PFSK-1 (cell line): ENCODE measurements around the gene FOXC1.

Source experiments
- FOXP2 ChIP-seq: optimal IDR thresholded peaks from 2 replicates; pipeline ENCODE3; 2011; ENCODE audit warnings: borderline replicate concordance, control low read depth, inconsistent platforms; ENCODE audit not compliant: insufficient read depth; ENCODE audit errors: extremely low read length, extremely low read depth
- POLR2AphosphoS5 ChIP-seq: IDR thresholded peaks from 2 replicates; pipeline ENCODE4 v1.6.1; 2012; ENCODE audit warnings: low read depth, mild to moderate bottlenecking, control low read depth, low read length, moderate library complexity
- REST ChIP-seq, 2 experiments: IDR thresholded peaks; 2 replicates each; pipeline versions ENCODE4 v1.6.1 to v1.8.0; 2011 to 2012; ENCODE audit warnings: low read depth in 2 of 2, low read length in 2 of 2, control low read depth in 1 of 2, inconsistent platforms in 1 of 2, mild to moderate bottlenecking in 1 of 2, moderate library complexity in 1 of 2; ENCODE audit not compliant: insufficient read depth in 1 of 2
- SIN3A ChIP-seq: IDR thresholded peaks from 2 replicates; pipeline ENCODE4 v1.6.1; 2012; ENCODE audit warnings: mild to moderate bottlenecking, low read length, moderate library complexity, borderline replicate concordance; ENCODE audit not compliant: insufficient read depth
- TAF1 ChIP-seq: IDR thresholded peaks from 2 replicates; pipeline ENCODE4 v1.6.1; 2012; ENCODE audit warnings: low read length, control low read depth, borderline replicate concordance; ENCODE audit not compliant: insufficient read depth

- no peak for TF ChIP-seq POLR2AphosphoS5
- TF ChIP-seq REST (IDR thresholded peaks at IDR 0.05; ENCODE audit: insufficient read depth in 1 of 2, low read depth in 2 of 2, low read length in 2 of 2), result no peak
- TF ChIP-seq TAF1, result no peak
- TF ChIP-seq SIN3A, result no peak
- no peak for TF ChIP-seq FOXP2
Measured at GRCh38 chr6:1618311-1619097, 8.8 kb downstream of the FOXC1 start.
